Upper lobe of right lung (tissue), 1 donor: ENCODE measurements around the gene CNTNAP5. TPM values are rescaled to one million over a fixed set of nuclear protein-coding genes. Genes with fewer than 3 reads are reported as not detected.

ENCODE experiments used
- ATAC-seq: fragments of 200-7000 bp; cut with Tn5 transposase; one replicate; pipeline ENCODE4 v1.9.1; 2020; ENCODE audit warnings: mild to moderate bottlenecking, moderate library complexity
- DNase-seq: peaks from one replicate; pipeline ENCODE4 v3.0.0-alpha.2; 2020
- H3K27ac ChIP-seq: fragments of 200-600 bp; one replicate; pipeline ENCODE4 v1.8.0; 2022
- H3K27me3 ChIP-seq: fragments of 200-600 bp; one replicate; pipeline ENCODE4 v1.8.0; 2022; ENCODE audit warnings: mild to moderate bottlenecking
- H3K36me3 ChIP-seq: fragments of 200-600 bp; one replicate; pipeline ENCODE4 v1.8.0; 2022
- H3K4me1 ChIP-seq: fragments of 200-600 bp; one replicate; pipeline ENCODE4 v1.8.0; 2022
- H3K4me3 ChIP-seq: fragments of 200-600 bp; one replicate; pipeline ENCODE4 v1.8.0; 2022; ENCODE audit warnings: mild to moderate bottlenecking
- H3K9me3 ChIP-seq: fragments of 200-600 bp; one replicate; pipeline ENCODE4 v1.8.0; 2022
- intact Hi-C: fragments of 100-400 bp; cut with DNase I; formaldehyde crosslinking; loops from one replicate; pipeline ENCODE4 v1.11.0; 2022
- total RNA-seq: library from RNA; stranded (reverse); fragmentation: NEBNext Ultra II Directional; extraction: Animal tissue kit (Norgen Biotek cat#: 25700); gene quantifications from one replicate; pipeline ENCODE4 v1.2.1, GENCODE V29; 2021
- TF ChIP-seq, protein P1 (sequence below): fragments of 200-600 bp; IDR thresholded peaks from one replicate; pipeline ENCODE4 v1.8.0; 2022; ENCODE audit warnings: antibody characterized with exemption
- donor health status: DM: no; HTN: yes; CAD: no; lungs with severe emphysema.

CNTNAP5 gene
- total RNA-seq, 1 donor from 2014 or later: not detected

DNA sequence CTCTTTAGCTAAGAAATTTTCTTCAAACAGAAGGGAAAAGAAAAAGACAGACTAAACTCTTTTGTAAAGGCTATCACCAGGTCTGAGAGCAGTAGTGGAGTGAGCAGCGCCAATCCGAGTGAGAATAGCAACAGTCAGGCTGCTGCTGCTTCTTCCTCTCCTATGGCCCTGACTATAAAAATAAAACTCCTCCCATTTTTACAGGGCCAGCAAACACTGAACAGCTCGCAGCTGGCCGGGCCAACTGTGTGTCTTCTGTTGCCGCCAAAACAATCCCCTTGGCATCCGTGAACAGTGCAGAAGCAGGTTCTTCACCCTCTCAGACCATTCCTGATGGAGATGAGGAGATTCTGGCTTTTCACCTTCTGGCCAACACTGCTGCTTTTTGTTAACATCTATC, 124.5 kb downstream of the CNTNAP5 start:
- Histone ChIP-seq H3K36me3 (no peaks in the 10 kb centered on the region), H3K27ac (no peak overlapping the region), H3K4me1 (no peaks in the 10 kb centered on the region), H3K27me3 (no peaks in the 10 kb centered on the region), H3K4me3 (no peak overlapping the region), H3K9me3 (no peaks in the 10 kb centered on the region)
- ATAC-seq (no peak), DNase-seq (no peak)
- intact Hi-C loops: no loop called here
- TF ChIP-seq, protein P1, sequence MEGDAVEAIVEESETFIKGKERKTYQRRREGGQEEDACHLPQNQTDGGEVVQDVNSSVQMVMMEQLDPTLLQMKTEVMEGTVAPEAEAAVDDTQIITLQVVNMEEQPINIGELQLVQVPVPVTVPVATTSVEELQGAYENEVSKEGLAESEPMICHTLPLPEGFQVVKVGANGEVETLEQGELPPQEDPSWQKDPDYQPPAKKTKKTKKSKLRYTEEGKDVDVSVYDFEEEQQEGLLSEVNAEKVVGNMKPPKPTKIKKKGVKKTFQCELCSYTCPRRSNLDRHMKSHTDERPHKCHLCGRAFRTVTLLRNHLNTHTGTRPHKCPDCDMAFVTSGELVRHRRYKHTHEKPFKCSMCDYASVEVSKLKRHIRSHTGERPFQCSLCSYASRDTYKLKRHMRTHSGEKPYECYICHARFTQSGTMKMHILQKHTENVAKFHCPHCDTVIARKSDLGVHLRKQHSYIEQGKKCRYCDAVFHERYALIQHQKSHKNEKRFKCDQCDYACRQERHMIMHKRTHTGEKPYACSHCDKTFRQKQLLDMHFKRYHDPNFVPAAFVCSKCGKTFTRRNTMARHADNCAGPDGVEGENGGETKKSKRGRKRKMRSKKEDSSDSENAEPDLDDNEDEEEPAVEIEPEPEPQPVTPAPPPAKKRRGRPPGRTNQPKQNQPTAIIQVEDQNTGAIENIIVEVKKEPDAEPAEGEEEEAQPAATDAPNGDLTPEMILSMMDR: no peak

DNA sequence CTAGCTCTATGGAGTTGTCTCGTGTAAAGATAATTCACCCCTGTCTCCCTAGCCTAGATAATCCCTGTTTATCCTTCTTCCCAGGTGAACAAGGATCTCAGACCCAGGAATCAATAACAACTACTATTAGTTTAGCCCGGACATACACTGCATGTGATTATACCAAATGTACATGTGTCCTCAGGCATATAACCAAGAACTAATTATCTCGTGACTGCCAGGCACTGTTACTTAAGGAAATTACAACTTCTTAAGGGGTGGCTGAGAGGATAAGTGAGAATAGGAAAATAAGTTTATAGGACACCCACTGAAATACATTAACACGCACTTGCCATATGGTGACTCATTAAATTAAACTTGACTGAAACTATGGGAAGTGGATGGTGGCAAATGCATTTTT, 126.6 kb downstream of the CNTNAP5 start:
- ATAC-seq (no peak), DNase-seq (no peak)
- intact Hi-C loops: no loop called here
- Histone ChIP-seq H3K36me3 (no peaks in the 10 kb centered on the region), H3K4me3 (no peak overlapping the region), H3K27me3 (no peaks in the 10 kb centered on the region), H3K9me3 (no peaks in the 10 kb centered on the region), H3K4me1 (no peaks in the 10 kb centered on the region), H3K27ac (no peak overlapping the region)
- TF ChIP-seq, protein P1: no peak

DNA sequence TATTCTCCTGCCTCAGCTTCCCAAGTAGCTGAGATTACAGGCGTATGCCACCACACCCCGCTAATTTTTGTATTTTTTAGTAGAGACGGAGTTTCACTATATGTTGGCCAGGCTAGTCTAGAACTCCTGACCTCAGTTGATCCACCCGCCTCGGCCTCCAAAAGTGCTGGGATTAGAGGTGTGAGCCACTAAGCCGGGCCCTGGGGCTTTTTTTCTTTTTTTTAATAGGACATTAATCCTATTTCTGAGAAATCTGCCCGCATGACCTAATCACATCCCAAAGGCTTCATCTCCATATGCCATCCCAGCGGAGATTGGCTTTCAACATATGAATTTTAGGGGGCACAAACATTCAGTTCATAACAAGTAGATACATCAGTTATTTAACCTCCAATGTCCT, 128.6 kb downstream of the CNTNAP5 start:
- DNase-seq: no peak
- Histone ChIP-seq H3K9me3 (no peaks in the 10 kb centered on the region), H3K27me3 (no peaks in the 10 kb centered on the region), H3K36me3 (no peaks in the 10 kb centered on the region), H3K27ac (no peak overlapping the region), H3K4me3 (no peak overlapping the region), H3K4me1 (no peaks in the 10 kb centered on the region)
- ATAC-seq: no peak
- TF ChIP-seq, protein P1: no peak
- intact Hi-C loops: no loop called here

DNA sequence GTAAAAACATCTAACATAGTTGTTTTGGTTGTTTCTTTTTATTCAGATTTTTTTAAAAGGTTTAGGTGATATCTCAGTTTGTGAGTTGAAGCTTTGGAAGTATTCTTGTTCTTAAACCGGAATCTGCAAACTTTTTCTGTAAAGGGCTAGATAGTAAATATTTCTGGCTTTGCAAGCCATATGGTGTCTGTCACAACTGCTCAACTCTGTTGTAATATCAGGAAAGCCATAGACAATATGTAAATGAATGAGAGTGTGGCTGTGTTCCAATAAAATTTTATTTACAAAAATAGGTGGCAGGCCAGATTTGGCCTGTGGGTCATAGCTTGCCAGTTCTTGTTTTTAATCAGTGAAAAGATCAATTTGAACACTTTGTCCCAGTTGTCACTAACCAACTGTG, 134.1 kb downstream of the CNTNAP5 start:
- no peaks in the 10 kb centered on the region for H3K36me3 ChIP-seq
- H3K9me3 ChIP-seq: no peaks in the 10 kb centered on the region
- ATAC-seq (no peak), DNase-seq (no peak)
- no peaks in the 10 kb centered on the region for H3K4me1 ChIP-seq
- no peaks in the 10 kb centered on the region for H3K27me3 ChIP-seq
- no peak overlapping the region for H3K4me3 ChIP-seq
- intact Hi-C loops: no loop called here
- TF ChIP-seq, protein P1: no peak
- H3K27ac ChIP-seq: no peak overlapping the region

DNA sequence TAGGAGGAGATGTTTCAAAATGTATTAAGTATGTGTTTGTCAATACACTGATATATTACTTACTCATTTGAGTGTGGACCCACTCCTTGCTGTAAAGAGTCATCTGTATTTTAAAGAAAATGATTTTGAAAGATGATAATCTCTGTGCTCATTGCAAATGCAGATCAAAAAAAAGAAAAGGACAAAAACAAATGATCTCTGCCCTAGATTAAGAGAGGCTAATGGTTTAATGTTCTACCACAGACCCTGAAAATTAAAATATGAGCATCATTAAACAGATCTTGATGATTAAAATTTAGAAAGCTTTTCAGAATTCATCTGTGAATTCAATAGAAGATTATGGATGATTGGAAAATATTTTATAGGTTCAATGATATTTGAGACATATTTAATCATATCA, 136.5 kb downstream of the CNTNAP5 start:
- H3K4me3 ChIP-seq: no peak overlapping the region
- H3K9me3 ChIP-seq: no peaks in the 10 kb centered on the region
- ATAC-seq (no peak), DNase-seq (no peak)
- intact Hi-C loops: no loop called here
- H3K27me3 ChIP-seq: no peaks in the 10 kb centered on the region
- no peak overlapping the region for H3K27ac ChIP-seq
- no peaks in the 10 kb centered on the region for H3K36me3 ChIP-seq
- TF ChIP-seq, protein P1: no peak
- no peaks in the 10 kb centered on the region for H3K4me1 ChIP-seq

DNA sequence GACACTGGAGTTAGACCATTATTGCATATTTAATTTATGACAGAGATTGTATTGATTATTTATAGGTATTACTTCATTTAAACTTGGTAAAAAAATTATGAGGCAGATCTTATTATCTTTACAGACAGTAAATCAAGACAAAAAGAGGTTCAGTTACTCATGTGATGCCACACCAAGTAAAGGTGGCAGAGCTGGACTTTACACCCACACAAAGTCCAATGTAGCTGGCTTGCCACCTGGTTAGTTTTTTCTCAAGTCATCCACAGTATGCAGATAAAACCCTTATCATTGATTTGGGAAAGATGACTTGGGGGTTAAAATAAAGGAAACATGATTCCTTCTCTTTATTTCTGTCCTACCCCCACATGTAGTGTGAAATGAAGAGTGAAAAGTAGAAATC, 137.2 kb downstream of the CNTNAP5 start:
- no peak overlapping the region for H3K27ac ChIP-seq
- ATAC-seq (no peak), DNase-seq (no peak)
- intact Hi-C loops: no loop called here
- TF ChIP-seq, protein P1: no peak
- H3K27me3 ChIP-seq: no peaks in the 10 kb centered on the region
- no peaks in the 10 kb centered on the region for H3K9me3 ChIP-seq
- H3K4me3 ChIP-seq: no peak overlapping the region
- no peaks in the 10 kb centered on the region for H3K4me1 ChIP-seq
- H3K36me3 ChIP-seq: no peaks in the 10 kb centered on the region
